Measurements from ENCODE around the gene IZUMO4.

Gene IZUMO4

GRCh38 chr19:2115911-2116426 is 19.3 kb downstream of the IZUMO4 start:
- no peaks in the 10 kb centered on the region for H3K9me3 ChIP-seq (replicated peaks; ENCODE audit: insufficient read depth, low read length)
- no peak overlapping the region for H3K9ac ChIP-seq (ENCODE audit: low read length)
- no peaks in the 10 kb centered on the region for H3K4me1 ChIP-seq (ENCODE audit: low read length)
- TF ChIP-seq EZH2phosphoT487 (IDR thresholded peaks at IDR 0.05; ENCODE audit: low read length) (no peak), CTCF (IDR thresholded peaks at IDR 0.05; ENCODE audit: low read length) (no peak), EZH2 (optimal IDR thresholded peaks at IDR 0.05; ENCODE audit: low read depth, low read length) (no peak)
- no peak overlapping the region for H3K4me2 ChIP-seq (ENCODE audit: low read depth, low read length)
- H3K9me2 ChIP-seq (replicated peaks; ENCODE audit: insufficient read depth, low read length) = no peaks in the 10 kb centered on the region
- H3K27ac ChIP-seq (ENCODE audit: low read length) = no peak overlapping the region
- no peaks in the 10 kb centered on the region for H4K20me1 ChIP-seq (ENCODE audit: insufficient read depth, low read length)
- no peak overlapping the region for H3K4me3 ChIP-seq (ENCODE audit: low read length)
- H3K79me2 ChIP-seq (ENCODE audit: low read length) = peaks cover 9% of the 10 kb centered on the region; the same call in 1 of the 2 replicates
- H2AFZ ChIP-seq (ENCODE audit: low read length) = no peak overlapping the region
- DNase-seq = no peak
- H3K36me3 ChIP-seq (replicated peaks; ENCODE audit: insufficient read depth, low read length) = peaks cover 18% of the 10 kb centered on the region
- H3K27me3 ChIP-seq (replicated peaks; ENCODE audit: insufficient read depth, low read length) = no peaks in the 10 kb centered on the region
- H3F3A ChIP-seq (ENCODE audit: insufficient read depth, low read length) = no peaks in the 10 kb centered on the region

GRCh38 chr19:2116507-2116906 is 19.8 kb downstream of the IZUMO4 start:
- Histone ChIP-seq H3K9me3 (replicated peaks; ENCODE audit: insufficient read depth, low read length) (no peaks in the 10 kb centered on the region), H3K79me2 (ENCODE audit: low read length) (peaks cover 14% of the 10 kb centered on the region; the same call in 1 of the 2 replicates), H3K27ac (ENCODE audit: low read length) (no peak overlapping the region), H3K9ac (ENCODE audit: low read length) (no peak overlapping the region), H3K36me3 (replicated peaks; ENCODE audit: insufficient read depth, low read length) (peaks cover 22% of the 10 kb centered on the region), H2AFZ (ENCODE audit: low read length) (no peak overlapping the region), H3K4me3 (ENCODE audit: low read length) (no peak overlapping the region), H4K20me1 (ENCODE audit: insufficient read depth, low read length) (no peaks in the 10 kb centered on the region), H3F3A (ENCODE audit: insufficient read depth, low read length) (no peaks in the 10 kb centered on the region), H3K9me2 (replicated peaks; ENCODE audit: insufficient read depth, low read length) (no peaks in the 10 kb centered on the region), H3K27me3 (replicated peaks; ENCODE audit: insufficient read depth, low read length) (no peaks in the 10 kb centered on the region), H3K4me2 (ENCODE audit: low read depth, low read length) (no peak overlapping the region), H3K4me1 (ENCODE audit: low read length) (no peaks in the 10 kb centered on the region)
- DNase-seq = no peak
- TF ChIP-seq EZH2 (optimal IDR thresholded peaks at IDR 0.05; ENCODE audit: low read depth, low read length) (no peak), EZH2phosphoT487 (IDR thresholded peaks at IDR 0.05; ENCODE audit: low read length) (no peak), CTCF (IDR thresholded peaks at IDR 0.05; ENCODE audit: low read length) (no peak)

DNA sequence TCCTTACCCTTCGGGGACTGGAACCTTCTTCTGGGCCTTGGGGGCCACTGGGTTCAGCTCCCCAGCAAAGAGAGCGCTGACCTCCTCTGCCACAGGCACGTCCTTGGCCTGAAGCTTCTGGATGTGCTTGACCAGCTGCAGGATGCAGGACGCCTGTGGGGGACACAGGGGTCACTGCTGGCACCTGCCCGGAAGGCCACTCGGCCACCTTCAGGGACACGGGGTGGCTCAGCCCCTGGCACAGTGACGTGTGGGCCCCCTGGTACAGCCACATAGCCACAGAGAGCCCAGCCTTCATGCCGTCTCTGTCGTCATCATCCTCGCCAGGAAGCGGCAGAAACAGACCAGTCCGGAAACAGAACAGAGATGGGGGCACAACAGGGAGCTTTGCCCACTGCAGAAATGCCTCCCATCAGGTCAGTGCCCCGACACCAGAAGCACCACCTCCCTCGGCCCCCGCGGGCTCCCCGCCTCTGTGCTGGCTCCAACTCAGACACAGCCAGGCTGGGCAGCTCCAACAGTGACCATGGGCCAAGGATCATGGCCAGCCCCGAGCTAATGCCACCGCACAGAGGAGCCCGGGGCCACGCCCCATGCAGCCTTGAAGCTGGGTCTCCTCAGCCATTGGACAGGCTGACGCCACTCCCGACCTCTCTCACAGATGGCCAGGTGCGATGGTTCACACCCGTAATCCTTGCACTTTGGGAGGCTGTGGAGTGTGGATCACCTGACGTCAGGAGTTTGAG is 20.7 kb downstream of the IZUMO4 start:
- no peaks in the 10 kb centered on the region for H3K9me2 ChIP-seq (replicated peaks; ENCODE audit: insufficient read depth, low read length)
- H3K9me3 ChIP-seq (replicated peaks; ENCODE audit: insufficient read depth, low read length) = no peaks in the 10 kb centered on the region
- H4K20me1 ChIP-seq (ENCODE audit: insufficient read depth, low read length) = no peaks in the 10 kb centered on the region
- no peaks in the 10 kb centered on the region for H3F3A ChIP-seq (ENCODE audit: insufficient read depth, low read length)
- peaks cover 22% of the 10 kb centered on the region for H3K36me3 ChIP-seq (replicated peaks; ENCODE audit: insufficient read depth, low read length)
- H3K4me3 ChIP-seq (ENCODE audit: low read length) = no peak overlapping the region
- no peak overlapping the region for H3K4me2 ChIP-seq (ENCODE audit: low read depth, low read length)
- DNase-seq = no peak
- no peak overlapping the region for H3K9ac ChIP-seq (ENCODE audit: low read length)
- peaks cover 22% of the 10 kb centered on the region; the same call in 1 of the 2 replicates for H3K79me2 ChIP-seq (ENCODE audit: low read length)
- H2AFZ ChIP-seq (ENCODE audit: low read length) = no peak overlapping the region
- TF ChIP-seq CTCF (IDR thresholded peaks at IDR 0.05; ENCODE audit: low read length) = no peak
- TF ChIP-seq EZH2 (optimal IDR thresholded peaks at IDR 0.05; ENCODE audit: low read depth, low read length) = no peak
- no peak for TF ChIP-seq EZH2phosphoT487 (IDR thresholded peaks at IDR 0.05; ENCODE audit: low read length)
- H3K4me1 ChIP-seq (ENCODE audit: low read length) = no peaks in the 10 kb centered on the region
- no peaks in the 10 kb centered on the region for H3K27me3 ChIP-seq (replicated peaks; ENCODE audit: insufficient read depth, low read length)
- no peak overlapping the region for H3K27ac ChIP-seq (ENCODE audit: low read length)
